Esophagus muscularis mucosa (tissue), 3 donors: ENCODE measurements around the gene MDGA2.

Experiments used
- CTCF ChIP-seq, 3 experiments: fragments of 200-600 bp in 2 of 3; fragments of 450-650 bp in 1 of 3; sonication (generic) in 2 of 3; IDR thresholded peaks; one replicate each; pipeline ENCODE4 v1.5.1; 2017 to 2019; ENCODE audit warnings: antibody characterized with exemption in 3 of 3, mild to moderate bottlenecking in 2 of 3, moderate library complexity in 1 of 3
- POLR2A ChIP-seq: fragments of 450-650 bp; IDR thresholded peaks from one replicate; pipeline ENCODE4 v1.6.1; 2017; ENCODE audit warnings: antibody characterized with exemption, moderate library complexity, mild to moderate bottlenecking, low read depth
- POLR2AphosphoS5 ChIP-seq, 2 donors: sonication (generic); formaldehyde crosslinking; IDR thresholded peaks; one replicate each; pipeline ENCODE4 v1.6.1; 2017; ENCODE audit warnings: antibody characterized with exemption in 2 of 2

GRCh38 chr14:47662466-47662865 is 12.9 kb downstream of the MDGA2 start:
- TF ChIP-seq CTCF (IDR thresholded peaks at IDR 0.05) (no peak), POLR2AphosphoS5 (IDR thresholded peaks at IDR 0.05) (no peak), POLR2A (no peak)
